UCSD-AML1 (cell line): ENCODE measurements around the gene SAMD10.
"Not testable (repeated sequence)": the region's sequence is repeated elsewhere in the genome, so short reads cannot be mapped to it uniquely, and the experiment has no call there.

ENCODE experiments used
- DNase-seq: peaks from one replicate; lab custom pipeline; 2025; ENCODE audit not compliant: unreplicated experiment; lab: John Stamatoyannopoulos, UW

SAMD10 gene

GRCh38 chr20:63942969-63943807 is 36.3 kb downstream of the SAMD10 start:
- DNase-seq, result no peak

- DNase-seq, result peak; percentile 81
Observed at GRCh38 chr20:63942250-63942951, 37.0 kb downstream of the SAMD10 start.

- peak; percentile 91 for DNase-seq
Observed at GRCh38 chr20:63941282-63942081, 38.0 kb downstream of the SAMD10 start.

GRCh38 chr20:63940472-63941266 is 38.8 kb downstream of the SAMD10 start:
- no peak for DNase-seq

GRCh38 chr20:63940071-63940471 is 39.4 kb downstream of the SAMD10 start:
- DNase-seq, result no peak

GRCh38 chr20:63939061-63939935 is 40.1 kb downstream of the SAMD10 start:
- no peak for DNase-seq

- DNase-seq, result no peak
Observed at GRCh38 chr20:63937596-63937995, 41.8 kb downstream of the SAMD10 start.

- DNase-seq, result no peak
Observed at GRCh38 chr20:63935447-63935846, 44.0 kb downstream of the SAMD10 start.

- no peak for DNase-seq
Observed at GRCh38 chr20:63934271-63935068, 45.0 kb downstream of the SAMD10 start.

- DNase-seq, result no peak
Observed at GRCh38 chr20:63933646-63934045, 45.8 kb downstream of the SAMD10 start.

- no peak for DNase-seq
Observed at GRCh38 chr20:63932606-63933160, 46.8 kb downstream of the SAMD10 start.

GRCh38 chr20:63931735-63932134 is 47.7 kb downstream of the SAMD10 start:
- DNase-seq, result no peak

GRCh38 chr20:63930971-63931553 is 48.4 kb downstream of the SAMD10 start:
- DNase-seq, result no peak

- DNase-seq, result not testable (repeated sequence)
Observed at GRCh38 chr20:63929473-63929883, 50.0 kb downstream of the SAMD10 start.

GRCh38 chr20:63929071-63929470 is 50.4 kb downstream of the SAMD10 start:
- no peak for DNase-seq

- DNase-seq, result no peak
Observed at GRCh38 chr20:63926298-63926697, 53.1 kb downstream of the SAMD10 start.

- no peak for DNase-seq
Observed at GRCh38 chr20:63924241-63924640, 55.2 kb downstream of the SAMD10 start.
